Progenitor cell of endocrine pancreas (in vitro differentiated cells): ENCODE data around the gene ZC3H12D. TPM values are rescaled to one million over a fixed set of nuclear protein-coding genes. Genes with fewer than 3 reads are reported as not detected.
"Not testable (repeated sequence)": the region's sequence is repeated elsewhere in the genome, so short reads cannot be mapped to it uniquely, and the experiment has no call there.

Experiments
- DNase-seq: peaks from one replicate; pipeline ENCODE4 v3.0.0; 2021; ENCODE audit warnings: low spot score; ENCODE audit not compliant: unreplicated experiment
- H3K27ac Mint-ChIP-seq: 2 replicates; pipeline ENCODE4 v1.8.0; 2021; ENCODE audit warnings: mild to moderate bottlenecking, moderate library complexity, mixed read lengths
- H3K27me3 Mint-ChIP-seq: 2 replicates; pipeline ENCODE4 v1.8.0; 2021; ENCODE audit warnings: mixed read lengths
- H3K36me3 Mint-ChIP-seq: 2 replicates; pipeline ENCODE4 v1.8.0; 2022; ENCODE audit warnings: mixed read lengths; ENCODE audit not compliant: insufficient read depth
- H3K4me1 Mint-ChIP-seq: 2 replicates; pipeline ENCODE4 v1.8.0; 2021; ENCODE audit warnings: low read depth, mixed read lengths
- H3K4me3 Mint-ChIP-seq: 2 replicates; pipeline ENCODE4 v1.8.0; 2021; ENCODE audit warnings: low read depth, mild to moderate bottlenecking, moderate library complexity, mixed read lengths
- H3K9me3 Mint-ChIP-seq: 2 replicates; pipeline ENCODE4 v1.8.0; 2021; ENCODE audit warnings: low read depth, mixed read lengths
- total RNA-seq: library from RNA; stranded (reverse); gene quantifications from 2 replicates; pipeline ENCODE4 v1.2.1, GENCODE V29; 2021
- TF ChIP-seq, protein P1 (sequence below): fragments of 200-600 bp; sonication (generic); IDR thresholded peaks from one replicate; pipeline ENCODE4 v1.5.0; 2021; ENCODE audit warnings: antibody characterized with exemption, mild to moderate bottlenecking; ENCODE audit not compliant: unreplicated experiment

ZC3H12D gene
- total RNA-seq, 1 donor from 2014 or later, result 0.48 TPM

DNA sequence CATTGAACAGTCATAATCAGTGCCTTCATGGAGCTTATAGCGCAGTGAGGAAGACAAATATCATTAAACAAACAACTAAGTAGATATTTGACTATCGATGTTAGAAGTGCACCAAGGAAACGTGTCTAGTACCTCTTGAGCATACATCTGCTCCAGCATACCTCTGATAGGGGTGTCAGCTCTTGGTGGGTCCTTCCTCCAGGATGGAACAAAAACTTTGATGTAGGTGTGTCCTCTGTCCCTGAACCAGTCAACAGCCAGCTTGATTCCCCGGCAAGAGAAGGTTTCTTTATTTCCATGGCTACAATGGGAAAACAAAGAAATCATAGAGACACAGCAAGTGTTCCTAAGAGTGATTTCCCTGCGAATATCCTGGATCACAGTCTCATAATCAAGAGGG is 23.1 kb downstream of the ZC3H12D start:
- no peak overlapping the region for H3K4me3 Mint-ChIP-seq
- peaks cover 11% of the 10 kb centered on the region for H3K27me3 Mint-ChIP-seq
- TF ChIP-seq, protein P1, sequence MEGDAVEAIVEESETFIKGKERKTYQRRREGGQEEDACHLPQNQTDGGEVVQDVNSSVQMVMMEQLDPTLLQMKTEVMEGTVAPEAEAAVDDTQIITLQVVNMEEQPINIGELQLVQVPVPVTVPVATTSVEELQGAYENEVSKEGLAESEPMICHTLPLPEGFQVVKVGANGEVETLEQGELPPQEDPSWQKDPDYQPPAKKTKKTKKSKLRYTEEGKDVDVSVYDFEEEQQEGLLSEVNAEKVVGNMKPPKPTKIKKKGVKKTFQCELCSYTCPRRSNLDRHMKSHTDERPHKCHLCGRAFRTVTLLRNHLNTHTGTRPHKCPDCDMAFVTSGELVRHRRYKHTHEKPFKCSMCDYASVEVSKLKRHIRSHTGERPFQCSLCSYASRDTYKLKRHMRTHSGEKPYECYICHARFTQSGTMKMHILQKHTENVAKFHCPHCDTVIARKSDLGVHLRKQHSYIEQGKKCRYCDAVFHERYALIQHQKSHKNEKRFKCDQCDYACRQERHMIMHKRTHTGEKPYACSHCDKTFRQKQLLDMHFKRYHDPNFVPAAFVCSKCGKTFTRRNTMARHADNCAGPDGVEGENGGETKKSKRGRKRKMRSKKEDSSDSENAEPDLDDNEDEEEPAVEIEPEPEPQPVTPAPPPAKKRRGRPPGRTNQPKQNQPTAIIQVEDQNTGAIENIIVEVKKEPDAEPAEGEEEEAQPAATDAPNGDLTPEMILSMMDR, result no peak
- H3K9me3 Mint-ChIP-seq, result no peaks in the 10 kb centered on the region
- no peaks in the 10 kb centered on the region for H3K4me1 Mint-ChIP-seq
- no peak overlapping the region for H3K27ac Mint-ChIP-seq
- no peaks in the 10 kb centered on the region for H3K36me3 Mint-ChIP-seq
- no peak for DNase-seq

DNA sequence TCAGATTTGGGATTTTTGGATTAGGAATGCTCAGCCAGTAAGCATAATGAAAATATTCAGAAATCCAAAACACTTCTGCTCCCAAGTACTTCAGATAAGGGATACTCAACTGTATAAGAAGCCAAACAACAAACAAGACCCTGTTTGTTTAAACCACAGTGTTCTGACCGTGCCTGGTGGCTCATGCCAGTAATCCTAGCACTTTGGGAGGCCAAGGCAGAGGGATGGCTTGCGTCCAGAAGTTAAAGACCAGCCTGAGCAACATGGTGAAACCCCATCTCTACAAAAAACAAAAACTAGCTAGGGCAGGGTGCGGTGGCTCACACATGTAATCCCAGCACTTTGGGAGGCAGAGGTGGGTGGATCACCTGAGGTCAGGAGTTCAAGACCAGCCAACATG is 24.6 kb downstream of the ZC3H12D start:
- not testable (repeated sequence) for H3K4me3 Mint-ChIP-seq, H3K4me1 Mint-ChIP-seq, H3K27ac Mint-ChIP-seq, DNase-seq, H3K9me3 Mint-ChIP-seq, H3K36me3 Mint-ChIP-seq
- H3K27me3 Mint-ChIP-seq, result peaks cover 14% of the 10 kb centered on the region

DNA sequence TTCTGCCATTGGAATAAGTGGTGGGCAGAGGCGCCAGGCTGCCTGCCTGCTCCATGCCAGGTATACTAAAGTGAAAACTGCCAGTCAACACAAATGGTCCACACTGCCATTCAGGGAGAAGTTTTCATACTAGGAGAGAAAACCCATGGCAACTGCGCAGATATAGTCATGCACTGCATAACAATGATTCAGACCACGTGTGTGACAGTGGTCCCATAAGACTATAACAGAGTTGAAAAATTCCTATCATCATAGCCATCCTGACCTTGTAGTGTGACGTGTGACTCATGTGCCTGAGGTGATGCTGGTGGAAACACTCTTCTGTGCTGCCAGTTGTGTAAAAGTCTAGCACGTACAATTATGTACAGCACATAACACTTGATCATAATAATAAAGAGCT is 25.1 kb downstream of the ZC3H12D start:
- Mint-ChIP-seq H3K4me1 (no peaks in the 10 kb centered on the region), H3K27me3 (peaks cover 19% of the 10 kb centered on the region), H3K36me3 (no peaks in the 10 kb centered on the region), H3K9me3 (no peaks in the 10 kb centered on the region), H3K4me3 (no peak overlapping the region), H3K27ac (no peak overlapping the region)
- TF ChIP-seq, protein P1, result no peak
- no peak for DNase-seq

DNA sequence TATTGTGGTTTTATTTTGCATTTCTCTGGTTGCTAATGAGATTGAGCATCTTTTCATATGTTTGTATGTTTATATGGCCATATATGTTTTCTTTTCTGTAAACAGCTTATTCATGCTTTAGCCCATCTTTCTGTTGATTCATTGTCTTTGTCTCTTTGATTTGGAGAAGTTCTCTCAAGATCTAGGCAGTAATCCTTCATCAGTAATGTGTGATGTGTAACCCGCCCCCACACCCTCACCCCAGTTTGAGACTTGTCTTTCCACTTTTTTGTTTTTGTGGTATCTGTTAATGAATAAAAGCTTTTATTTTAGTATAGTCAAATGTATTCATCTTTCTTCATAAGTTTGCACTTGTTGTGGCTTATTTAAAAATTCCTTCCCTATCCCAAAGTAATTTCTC is 26.0 kb downstream of the ZC3H12D start:
- H3K27ac Mint-ChIP-seq, result no peak overlapping the region
- H3K36me3 Mint-ChIP-seq, result no peaks in the 10 kb centered on the region
- H3K9me3 Mint-ChIP-seq, result no peaks in the 10 kb centered on the region
- no peak for DNase-seq
- H3K27me3 Mint-ChIP-seq, result peaks cover 23% of the 10 kb centered on the region
- TF ChIP-seq, protein P1, result no peak
- H3K4me3 Mint-ChIP-seq, result no peak overlapping the region
- H3K4me1 Mint-ChIP-seq, result no peaks in the 10 kb centered on the region

DNA sequence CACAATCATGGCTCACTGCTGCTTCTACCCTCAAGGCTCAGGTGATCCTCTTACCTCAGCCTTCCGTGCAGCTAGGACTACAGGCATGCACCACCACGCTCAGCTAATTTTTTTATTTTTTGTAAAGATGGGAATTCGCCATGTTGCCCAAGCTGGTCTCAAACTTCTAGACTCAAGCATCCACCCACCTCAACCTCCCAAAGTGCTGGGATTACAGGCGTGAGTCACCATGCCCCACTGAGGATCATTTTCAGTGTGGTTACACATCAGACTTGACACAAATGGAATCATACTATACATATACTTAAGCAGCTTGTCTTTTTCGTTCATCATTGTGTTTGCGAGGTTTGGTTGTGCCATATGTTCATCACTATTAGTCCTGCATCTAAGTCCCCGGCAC is 26.6 kb downstream of the ZC3H12D start:
- Mint-ChIP-seq H3K4me3 (no peak overlapping the region), H3K36me3 (no peaks in the 10 kb centered on the region), H3K27me3 (peaks cover 29% of the 10 kb centered on the region), H3K9me3 (no peaks in the 10 kb centered on the region), H3K4me1 (no peaks in the 10 kb centered on the region), H3K27ac (no peak overlapping the region)
- DNase-seq, result no peak
- TF ChIP-seq, protein P1, result no peak

DNA sequence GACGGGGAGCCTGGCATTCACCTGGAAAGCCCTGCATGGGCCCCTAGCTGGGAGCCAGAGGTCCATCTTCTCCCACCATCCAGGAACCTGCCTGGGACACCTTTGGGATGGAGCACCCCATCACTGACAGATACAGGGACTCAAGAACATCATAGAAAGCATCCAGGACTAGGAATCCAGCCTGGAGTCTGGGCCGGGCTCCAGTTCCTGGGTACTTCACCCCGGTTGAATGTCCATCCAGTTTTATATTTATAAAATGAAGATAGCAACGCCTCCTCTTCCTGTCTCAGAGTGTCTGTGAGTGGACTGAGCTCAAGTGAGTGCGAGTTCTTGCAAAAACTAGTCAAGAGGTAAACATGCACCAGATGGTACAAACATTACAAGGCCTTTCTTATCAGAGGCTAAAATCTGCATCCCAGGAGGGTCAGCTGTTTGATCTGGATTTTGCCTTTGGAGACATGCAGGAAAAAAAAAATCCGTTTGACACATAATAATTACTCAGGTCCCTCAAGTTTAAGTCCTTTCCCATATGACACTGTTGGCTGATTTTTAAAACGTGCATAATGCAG is 27.4 kb downstream of the ZC3H12D start:
- H3K36me3 Mint-ChIP-seq, result no peaks in the 10 kb centered on the region
- no peak overlapping the region for H3K27ac Mint-ChIP-seq
- H3K4me1 Mint-ChIP-seq, result no peaks in the 10 kb centered on the region
- no peak for DNase-seq
- no peaks in the 10 kb centered on the region for H3K9me3 Mint-ChIP-seq
- peaks cover 33% of the 10 kb centered on the region for H3K27me3 Mint-ChIP-seq
- H3K4me3 Mint-ChIP-seq, result no peak overlapping the region
- TF ChIP-seq, protein P1, result no peak
